ENCODE measurements around the gene TRPM4.
A peak's percentile ranks its signal among the peaks of the same experiment; 100 is the strongest.
"Not testable (repeated sequence)": the region's sequence is repeated elsewhere in the genome, so short reads cannot be mapped to it uniquely, and the experiment has no call there.

TRPM4 gene

DNA sequence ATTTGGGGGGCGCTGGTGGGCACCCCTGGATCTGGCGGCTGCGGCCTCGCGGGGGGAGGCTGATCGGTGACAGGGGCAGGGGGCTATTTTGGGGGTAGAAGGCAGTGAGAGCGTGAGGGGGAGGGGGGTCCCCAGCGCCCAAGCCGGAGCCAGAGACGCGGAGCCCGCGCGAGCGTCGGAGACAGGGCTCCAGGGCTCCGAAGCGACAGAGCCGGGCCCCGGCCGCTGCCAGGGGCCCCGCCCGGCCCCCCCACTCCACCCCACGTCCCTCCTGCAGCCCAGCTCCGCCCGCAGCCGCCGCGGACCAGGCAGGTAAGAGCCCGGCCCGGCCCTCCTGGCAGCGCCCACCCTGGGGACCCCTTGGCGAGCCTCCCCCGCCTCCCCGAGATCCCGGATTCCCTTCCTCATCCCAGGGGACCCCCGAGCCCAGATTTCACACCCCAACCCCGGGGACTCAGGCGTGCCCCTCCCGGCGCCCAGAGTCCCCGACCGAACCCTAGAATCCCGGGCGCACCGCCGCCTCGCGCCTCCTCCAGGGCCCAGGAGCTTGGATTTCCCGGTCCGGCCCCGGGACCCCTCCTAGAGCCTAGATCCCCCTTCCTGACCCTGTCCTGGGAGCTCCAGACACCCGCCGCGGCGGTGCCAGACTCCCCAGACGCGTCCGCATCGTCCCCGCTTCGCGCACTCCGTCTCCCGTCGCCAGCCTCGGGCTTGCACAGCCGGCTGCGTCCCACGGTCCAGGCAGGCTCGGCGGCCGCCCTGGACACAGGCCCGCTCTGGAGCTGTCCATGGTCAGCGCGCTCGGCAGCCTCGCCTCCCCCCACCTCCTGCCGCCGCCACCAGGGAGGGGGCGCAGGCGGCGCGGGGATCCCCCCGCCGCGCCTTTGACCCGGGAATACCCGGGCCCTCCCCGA lies 37.9 kb upstream of the TRPM4 start, which contains the start of gene PPFIA3:
TSS of gene PPFIA3 (plus strand) at position 134 of the 914 bp plus-strand sequence. CDS start 8,330 bp downstream, outside the sequence.
- DNase-seq (ENCODE audit: low read depth): no peak
- in situ Hi-C loops (cut with HindIII; ENCODE audit: low sequenced_read_pairs): no loop called here
- H3K4me3 ChIP-seq (ENCODE audit: low read depth, low read length): peak within 1 kb of the TSS; percentile 67
- TF ChIP-seq, protein P1, sequence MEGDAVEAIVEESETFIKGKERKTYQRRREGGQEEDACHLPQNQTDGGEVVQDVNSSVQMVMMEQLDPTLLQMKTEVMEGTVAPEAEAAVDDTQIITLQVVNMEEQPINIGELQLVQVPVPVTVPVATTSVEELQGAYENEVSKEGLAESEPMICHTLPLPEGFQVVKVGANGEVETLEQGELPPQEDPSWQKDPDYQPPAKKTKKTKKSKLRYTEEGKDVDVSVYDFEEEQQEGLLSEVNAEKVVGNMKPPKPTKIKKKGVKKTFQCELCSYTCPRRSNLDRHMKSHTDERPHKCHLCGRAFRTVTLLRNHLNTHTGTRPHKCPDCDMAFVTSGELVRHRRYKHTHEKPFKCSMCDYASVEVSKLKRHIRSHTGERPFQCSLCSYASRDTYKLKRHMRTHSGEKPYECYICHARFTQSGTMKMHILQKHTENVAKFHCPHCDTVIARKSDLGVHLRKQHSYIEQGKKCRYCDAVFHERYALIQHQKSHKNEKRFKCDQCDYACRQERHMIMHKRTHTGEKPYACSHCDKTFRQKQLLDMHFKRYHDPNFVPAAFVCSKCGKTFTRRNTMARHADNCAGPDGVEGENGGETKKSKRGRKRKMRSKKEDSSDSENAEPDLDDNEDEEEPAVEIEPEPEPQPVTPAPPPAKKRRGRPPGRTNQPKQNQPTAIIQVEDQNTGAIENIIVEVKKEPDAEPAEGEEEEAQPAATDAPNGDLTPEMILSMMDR (IDR thresholded peaks at IDR 0.05; ENCODE audit: low read depth, low read length, missing control alignments): no peak

DNA sequence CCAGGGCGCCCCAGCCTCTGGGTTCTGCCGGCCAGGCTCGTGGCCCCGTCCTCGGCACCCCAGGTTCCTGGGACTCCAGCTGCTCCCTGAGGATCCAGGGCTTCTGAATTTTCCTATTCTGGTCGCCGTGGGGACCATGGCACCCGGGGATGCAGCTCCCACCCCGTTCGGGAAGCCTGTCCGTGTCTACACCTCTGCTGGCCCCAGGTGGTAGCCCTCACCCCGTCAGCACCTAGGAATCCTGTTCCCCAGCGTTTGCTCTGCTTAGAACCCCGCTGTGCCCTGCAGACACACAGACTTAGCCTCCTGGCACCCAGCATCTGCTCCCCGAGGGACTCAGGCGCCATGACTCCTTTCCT lies 37.3 kb upstream of the TRPM4 start:
- DNase-seq (ENCODE audit: low read depth): no peak
- TF ChIP-seq, protein P1 (IDR thresholded peaks at IDR 0.05; ENCODE audit: low read depth, low read length, missing control alignments): no peak
- in situ Hi-C loops (cut with HindIII; ENCODE audit: low sequenced_read_pairs): no loop called here
- no peak overlapping the region for H3K4me3 ChIP-seq (ENCODE audit: low read depth, low read length)

DNA sequence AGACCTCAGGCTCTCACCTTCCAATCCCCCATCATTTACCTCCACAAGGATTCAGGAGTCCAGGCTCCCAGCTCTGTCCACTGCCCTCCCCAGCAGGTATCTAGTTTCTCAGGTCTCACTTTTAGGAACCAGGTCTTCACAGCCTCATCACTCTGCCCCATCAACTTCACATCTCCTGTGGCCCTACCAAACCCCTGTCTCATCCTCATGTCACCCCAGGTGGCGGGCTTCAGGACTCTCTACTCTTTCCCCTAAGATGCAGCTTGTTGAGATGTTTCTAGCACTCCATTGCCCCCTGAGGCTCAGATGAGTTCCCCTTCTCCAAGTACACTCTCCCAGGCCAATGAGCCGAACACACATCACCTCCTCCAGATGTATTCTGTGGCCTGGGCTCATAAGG lies 36.7 kb upstream of the TRPM4 start:
- in situ Hi-C loops (cut with HindIII; ENCODE audit: low sequenced_read_pairs): no loop called here
- H3K4me3 ChIP-seq (ENCODE audit: low read depth, low read length): no peak overlapping the region
- DNase-seq (ENCODE audit: low read depth): no peak
- TF ChIP-seq, protein P1 (IDR thresholded peaks at IDR 0.05; ENCODE audit: low read depth, low read length, missing control alignments): no peak

DNA sequence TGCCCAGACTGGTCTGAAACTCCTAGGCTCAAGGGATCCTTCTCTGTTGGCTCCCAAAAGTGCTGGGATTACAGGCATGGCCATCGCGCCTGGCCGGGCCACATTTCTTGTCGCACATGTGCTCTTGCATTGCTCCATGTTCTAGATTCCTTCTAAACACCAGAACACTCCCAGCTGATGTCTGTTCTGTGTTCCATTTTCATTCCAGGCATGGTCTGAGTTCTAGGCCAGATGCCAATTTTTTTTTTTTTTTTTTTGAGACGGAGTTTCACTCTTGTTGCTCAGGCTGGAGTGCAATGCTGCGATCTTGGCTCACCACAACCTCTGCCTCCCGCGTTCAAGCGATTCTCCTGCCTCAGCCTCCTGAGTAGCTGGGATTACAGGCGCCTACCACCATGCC lies 35.8 kb upstream of the TRPM4 start:
- H3K4me3 ChIP-seq (ENCODE audit: low read depth, low read length); in situ Hi-C loops (cut with HindIII; ENCODE audit: low sequenced_read_pairs); DNase-seq (ENCODE audit: low read depth): not testable (repeated sequence)

DNA sequence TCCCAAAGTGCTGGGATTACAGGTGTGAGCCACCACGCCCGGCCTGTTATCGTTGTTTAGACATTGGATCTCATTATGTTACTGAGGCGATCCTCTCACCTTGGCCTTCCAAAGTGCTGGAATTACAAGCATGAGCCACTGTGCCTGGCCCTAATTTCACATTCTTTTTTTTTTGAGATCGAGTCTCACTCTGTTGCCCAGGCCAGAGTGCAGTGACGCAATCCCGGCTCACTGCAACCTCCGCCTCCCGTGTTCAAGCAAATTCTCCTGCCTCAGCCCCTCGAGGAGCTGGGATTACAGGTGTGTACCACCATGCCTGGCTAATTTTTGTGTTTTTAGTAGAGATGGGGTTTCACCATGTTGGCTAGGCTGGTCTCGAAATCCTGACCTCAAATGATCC lies 34.3 kb upstream of the TRPM4 start:
- DNase-seq (ENCODE audit: low read depth); H3K4me3 ChIP-seq (ENCODE audit: low read depth, low read length); in situ Hi-C loops (cut with HindIII; ENCODE audit: low sequenced_read_pairs): not testable (repeated sequence)

DNA sequence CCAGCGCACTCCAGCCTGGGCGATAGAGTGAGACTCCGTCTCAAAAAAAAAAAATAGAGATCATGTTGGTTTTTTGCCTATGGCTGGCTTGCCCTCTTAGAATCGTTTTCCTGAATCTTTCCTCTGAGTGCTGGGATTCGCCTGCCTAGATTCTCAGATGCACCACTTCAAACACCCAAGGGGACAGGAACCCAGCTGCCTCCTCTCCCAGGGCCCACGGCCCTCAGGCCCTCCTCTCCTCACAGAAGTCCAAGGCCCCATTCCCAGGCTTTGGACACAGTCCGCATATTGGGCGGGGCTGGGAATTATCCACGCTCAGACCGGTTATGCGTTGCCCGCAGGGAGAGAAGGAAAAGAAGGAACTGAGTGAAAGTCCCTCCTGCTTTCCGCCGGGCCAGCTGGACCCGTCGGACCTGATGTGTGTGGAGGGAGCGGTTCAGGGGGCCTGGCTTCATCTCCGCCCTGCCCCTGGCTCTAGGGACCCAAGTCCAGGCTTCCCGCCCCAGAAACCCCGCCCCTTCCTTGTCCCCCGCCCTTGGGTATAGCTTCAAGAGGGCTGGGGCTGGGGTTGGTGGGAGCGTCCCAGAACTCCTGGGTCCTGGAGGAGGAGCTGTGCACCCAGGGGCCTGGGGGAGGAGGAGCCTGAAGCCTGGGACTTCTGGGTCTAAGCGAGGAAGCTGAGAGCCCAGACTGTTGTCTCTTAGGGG lies 32.4 kb upstream of the TRPM4 start:
- in situ Hi-C loops (cut with HindIII; ENCODE audit: low sequenced_read_pairs): no loop called here
- H3K4me3 ChIP-seq (ENCODE audit: low read depth, low read length): no peak overlapping the region
- TF ChIP-seq, protein P1 (IDR thresholded peaks at IDR 0.05; ENCODE audit: low read depth, low read length, missing control alignments): no peak
- no peak for DNase-seq (ENCODE audit: low read depth)

DNA sequence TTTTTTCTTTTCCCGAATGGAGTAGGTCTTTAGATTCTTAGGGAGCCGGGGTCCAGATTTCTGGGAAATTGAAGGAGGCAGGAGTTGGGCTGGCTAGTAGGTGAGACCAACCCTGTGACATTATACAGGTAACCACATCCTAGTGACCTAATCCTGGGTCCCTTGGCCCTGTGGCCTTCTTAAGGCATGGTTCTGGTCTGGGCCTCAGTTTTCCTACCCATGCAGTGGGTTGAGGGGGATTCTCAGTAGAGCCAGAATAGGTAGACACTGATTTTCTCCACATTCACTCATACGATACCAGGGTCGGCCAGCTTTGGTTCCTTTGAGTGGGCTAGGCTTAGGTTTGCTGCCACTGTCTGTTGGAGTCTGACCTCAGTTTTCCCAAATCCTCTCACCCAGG lies 31.0 kb upstream of the TRPM4 start:
- in situ Hi-C loops (cut with HindIII; ENCODE audit: low sequenced_read_pairs): no loop called here
- TF ChIP-seq, protein P1 (IDR thresholded peaks at IDR 0.05; ENCODE audit: low read depth, low read length, missing control alignments): no peak

DNA sequence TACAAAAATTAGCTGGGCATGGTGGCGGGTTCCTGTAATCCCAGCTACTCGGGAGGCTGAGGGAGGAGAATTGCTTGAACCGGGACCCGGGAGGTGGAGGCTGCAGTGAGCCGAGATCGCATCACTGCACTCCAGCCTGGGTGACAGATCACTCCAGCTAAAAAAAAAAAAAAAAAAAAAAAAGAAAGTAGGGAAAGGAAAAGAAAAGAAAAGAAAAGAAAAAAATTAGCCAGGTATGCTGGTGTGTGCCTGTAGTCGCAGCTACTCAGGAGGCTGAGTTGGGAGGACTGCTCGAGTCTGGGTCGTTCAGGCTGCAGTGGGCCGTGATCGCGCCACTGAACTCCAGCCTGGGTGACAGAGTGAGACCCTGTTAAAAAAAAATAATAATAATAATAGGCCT lies 30.4 kb upstream of the TRPM4 start:
- in situ Hi-C loops (cut with HindIII; ENCODE audit: low sequenced_read_pairs); H3K4me3 ChIP-seq (ENCODE audit: low read depth, low read length); DNase-seq (ENCODE audit: low read depth): not testable (repeated sequence)

More for the DNA sequence above, 31.0 kb upstream of the TRPM4 start:
- no peak for DNase-seq (ENCODE audit: low read depth)
- no peak overlapping the region for H3K4me3 ChIP-seq (ENCODE audit: low read depth, low read length)
